GM18870 (cell line): ENCODE results near the gene CTIF.

ENCODE experiments used
- ATAC-seq: cut with Tn5 transposase; IDR thresholded peaks from one replicate; pipeline ENCODE4 v1.9.1; 2021; ENCODE audit warnings: moderate library complexity; ENCODE audit not compliant: unreplicated experiment

Gene CTIF

GRCh38 chr18:48796491-48797205 is 257.8 kb downstream of the CTIF start:
- ATAC-seq: no peak

GRCh38 chr18:48797841-48798255 is 259.0 kb downstream of the CTIF start:
- ATAC-seq: no peak

- no peak for ATAC-seq
Observed at GRCh38 chr18:48798334-48799245, 259.8 kb downstream of the CTIF start.

GRCh38 chr18:48799724-48800315 is 261.0 kb downstream of the CTIF start:
- ATAC-seq: no peak

- peak; percentile 6 for ATAC-seq
Observed at GRCh38 chr18:48800466-48800865, 261.6 kb downstream of the CTIF start.

GRCh38 chr18:48800876-48801727 is 262.3 kb downstream of the CTIF start:
- ATAC-seq: peak; percentile 55

DNA sequence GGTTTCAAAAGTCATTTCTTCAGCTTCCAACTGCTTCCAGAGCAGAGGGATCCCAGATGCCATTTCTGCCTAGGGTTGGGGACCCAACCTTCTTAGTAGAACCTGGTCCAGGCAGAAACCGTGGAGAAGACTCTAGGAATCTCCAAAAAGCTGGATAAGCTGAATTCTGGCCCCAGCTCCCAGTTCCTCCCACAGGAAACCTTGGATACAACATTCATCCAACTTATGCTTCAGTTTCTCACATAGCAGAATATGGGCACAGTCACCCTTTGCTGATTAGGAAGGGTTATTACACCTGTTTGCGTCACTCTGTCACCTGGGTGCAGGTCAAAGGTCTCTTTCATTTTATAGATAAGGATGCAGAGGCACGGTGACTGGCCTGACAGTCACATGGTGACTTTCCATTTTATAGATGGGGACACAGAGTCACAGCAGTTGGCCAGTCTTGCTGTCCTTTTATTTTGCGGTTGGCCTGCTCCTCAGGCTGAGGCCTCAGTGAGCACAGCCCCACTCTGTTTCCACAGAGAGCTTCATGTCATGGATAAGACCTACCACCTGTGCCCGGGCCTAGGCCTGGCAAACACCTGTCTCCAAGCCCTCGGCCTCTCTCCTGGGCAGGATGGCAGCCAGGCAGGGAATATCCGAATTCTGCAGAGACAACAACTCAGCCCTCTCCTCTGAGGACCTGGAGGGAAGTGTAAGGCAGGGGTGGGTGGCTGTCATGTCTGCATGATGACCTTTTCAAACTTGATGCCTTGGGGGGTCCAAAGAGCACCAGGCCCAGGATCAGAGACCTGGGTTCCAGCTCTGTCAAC is 263.1 kb downstream of the CTIF start:
- ATAC-seq: no peak

DNA sequence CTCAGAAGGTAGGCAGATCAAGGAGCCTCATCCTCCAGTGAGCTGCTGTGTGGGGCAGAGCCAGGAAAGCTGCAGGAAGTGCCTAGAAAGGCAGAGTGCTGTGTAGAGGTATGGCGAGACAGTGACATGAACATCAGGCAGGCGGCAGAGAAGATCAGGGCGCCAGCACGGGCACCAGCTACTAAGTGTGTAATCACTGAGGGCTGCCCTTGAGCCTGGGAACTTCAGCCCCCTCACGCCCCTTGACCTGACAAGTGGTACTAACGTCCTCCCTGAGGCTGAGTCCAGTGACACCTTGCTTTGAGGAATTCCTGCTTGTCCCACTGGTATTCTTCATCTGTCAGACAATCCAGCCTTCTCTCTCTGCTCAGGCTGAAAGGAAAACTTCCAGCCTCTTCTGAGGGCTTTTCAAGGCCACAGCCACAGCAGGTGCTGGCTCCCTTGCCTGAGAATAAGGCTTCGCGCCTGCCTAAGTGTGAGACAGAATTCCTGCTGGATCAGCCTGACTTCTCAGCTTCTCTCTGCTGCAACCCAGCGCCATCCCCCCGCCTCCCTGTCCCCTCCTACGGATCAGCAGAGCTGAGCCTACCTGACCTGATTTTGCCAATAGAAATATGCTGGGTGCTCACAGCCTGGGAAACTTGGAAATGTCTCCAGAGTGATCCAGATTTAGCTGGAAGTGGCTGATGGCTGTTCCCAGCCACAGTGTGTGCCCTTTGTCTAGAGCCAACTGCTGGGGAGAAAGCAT is 263.9 kb downstream of the CTIF start:
- no peak for ATAC-seq

DNA sequence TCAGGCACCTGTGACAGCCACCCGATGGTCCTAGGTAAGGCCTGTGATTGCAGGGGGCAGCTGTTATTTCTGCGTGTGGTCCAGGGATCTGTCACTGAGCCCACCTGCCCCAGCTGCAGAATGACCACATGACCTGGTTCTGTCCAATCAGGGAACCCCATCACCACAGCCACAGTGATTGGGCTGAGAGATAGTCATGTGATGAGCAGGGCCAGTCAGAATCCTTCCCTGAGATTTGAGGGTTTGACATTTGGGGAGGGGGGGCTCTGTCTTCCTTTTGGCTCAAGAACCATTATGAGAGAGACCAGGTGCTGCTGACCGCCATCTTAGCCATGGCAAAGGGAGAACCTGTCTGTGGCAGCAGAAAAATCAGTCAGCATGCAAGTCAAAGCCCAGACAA is 264.7 kb downstream of the CTIF start:
- ATAC-seq: no peak

DNA sequence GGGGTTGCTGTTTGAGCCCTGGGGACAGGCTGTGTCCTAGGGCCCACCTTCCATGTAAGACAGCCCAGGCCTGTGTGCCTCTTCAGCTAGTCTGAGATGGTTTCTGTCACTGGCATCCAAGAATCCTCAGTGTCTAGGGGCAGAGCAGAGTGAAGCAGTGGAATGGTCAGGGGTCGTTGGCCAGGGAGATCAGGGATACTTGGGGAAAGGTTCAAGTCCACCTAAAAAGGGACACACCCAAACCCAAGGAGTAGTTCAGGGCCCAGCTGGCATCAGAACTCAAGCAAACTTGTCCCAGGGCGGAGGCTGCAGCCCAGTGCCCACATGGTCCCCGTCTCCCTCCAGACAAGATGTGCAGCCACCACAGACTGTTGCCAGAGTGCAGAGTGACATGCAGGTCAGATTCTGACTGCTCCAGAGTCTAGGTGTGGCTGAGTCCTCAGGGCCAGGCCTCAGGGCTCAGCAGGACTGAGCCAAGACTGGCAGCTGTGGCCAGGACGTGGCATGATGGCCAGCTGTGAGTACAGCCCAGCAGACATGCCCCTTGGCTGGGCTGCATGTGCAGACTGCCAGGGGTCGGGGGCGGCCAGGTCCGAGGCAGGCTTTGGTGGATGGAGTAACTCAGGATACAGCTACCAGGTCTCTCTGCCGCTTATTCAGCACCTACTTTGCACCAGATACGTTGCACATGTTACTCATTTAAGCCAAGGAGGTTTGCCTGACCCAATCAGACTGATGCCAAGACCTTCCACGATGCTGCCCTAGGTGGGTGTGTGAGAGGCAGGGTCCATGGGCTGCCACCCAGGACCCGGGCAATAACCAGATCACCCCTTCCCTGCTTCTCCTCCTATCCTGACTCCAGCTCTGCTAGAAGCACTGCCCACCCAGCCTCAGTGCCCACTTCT is 265.4 kb downstream of the CTIF start:
- no peak for ATAC-seq

- no peak for ATAC-seq
Observed at GRCh38 chr18:48804856-48805610, 266.2 kb downstream of the CTIF start.

DNA sequence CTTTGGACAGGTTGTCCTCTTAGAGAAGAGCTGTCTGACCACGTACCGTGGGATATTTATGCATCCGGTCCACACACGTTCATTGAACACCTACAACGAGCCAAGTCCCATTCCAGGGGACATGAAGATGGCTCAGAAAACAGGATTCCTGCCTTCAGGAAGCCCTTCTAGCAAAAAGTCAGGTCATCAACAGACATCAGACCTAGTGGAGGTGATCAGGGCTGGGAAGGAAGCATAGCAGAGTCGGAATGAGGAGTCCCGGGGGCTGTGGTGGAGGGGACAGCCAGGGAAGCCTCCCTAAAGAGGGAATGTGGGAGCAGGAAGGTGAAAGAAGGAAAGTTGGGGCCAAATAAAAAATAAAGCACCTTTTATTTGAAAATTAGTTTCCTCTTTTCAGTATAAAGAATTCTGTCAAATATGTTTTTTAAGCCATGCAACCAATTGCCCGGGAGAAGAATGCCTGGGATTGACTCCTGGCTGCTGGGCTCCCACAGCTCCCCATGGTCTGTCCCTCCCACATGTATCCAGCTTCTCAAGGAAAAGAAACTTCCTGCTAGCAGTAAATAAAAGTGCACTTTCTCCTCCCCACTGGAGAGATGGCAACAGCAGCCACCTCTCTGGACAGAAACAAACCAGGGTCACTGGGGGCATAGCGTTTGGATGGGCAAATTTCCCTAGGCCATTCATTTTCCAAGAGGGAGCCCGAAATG is 267.1 kb downstream of the CTIF start:
- ATAC-seq: no peak

GRCh38 chr18:48806551-48807261 is 267.9 kb downstream of the CTIF start:
- ATAC-seq: no peak

GRCh38 chr18:48808476-48808875 is 269.6 kb downstream of the CTIF start:
- no peak for ATAC-seq

DNA sequence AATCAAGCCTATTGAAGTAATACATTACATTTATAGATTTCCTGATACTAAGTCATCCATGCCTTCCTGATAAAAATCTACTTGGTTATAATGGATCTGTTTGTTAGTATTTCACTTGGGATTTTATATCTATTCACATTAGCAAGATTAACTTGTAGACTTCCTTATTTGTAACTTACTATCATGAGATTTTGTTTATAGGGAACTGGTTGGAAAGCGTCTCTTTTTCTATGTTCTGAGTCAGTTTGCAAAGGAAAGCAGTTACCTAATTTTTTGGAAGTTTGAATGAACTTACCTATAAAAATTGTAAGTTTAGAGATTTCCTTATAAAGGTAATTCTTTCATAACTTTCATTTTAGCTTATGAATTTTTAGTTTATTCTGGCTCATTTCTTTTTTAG is 270.5 kb downstream of the CTIF start:
- ATAC-seq: no peak

GRCh38 chr18:48810805-48811204 is 272.0 kb downstream of the CTIF start:
- ATAC-seq: no peak
